Hematopoietic multipotent progenitor cell (in vitro differentiated cells): ENCODE data around the gene PRR16. TPM values are rescaled to one million over a fixed set of nuclear protein-coding genes. Genes with fewer than 3 reads are reported as not detected.
"Not testable (repeated sequence)": the region's sequence is repeated elsewhere in the genome, so short reads cannot be mapped to it uniquely, and the experiment has no call there.

ENCODE experiments used
- DNase-seq, 3 donors: peaks; one replicate each; pipeline ENCODE4 v3.0.0-alpha.2; 2011 to 2015; ENCODE audit warnings: low read depth in 2 of 3, low spot score in 2 of 3
- small RNA-seq: library from RNA; depleted of rRNA; stranded (forward); fragments of <200 nt; gene quantifications from one replicate; pipeline ENCODE3, GENCODE V24; 2012
- total RNA-seq: library from RNA; depleted of rRNA; stranded (reverse); fragments of >200 nt; gene quantifications from one replicate; pipeline ENCODE4 v1.2.3, GENCODE V29; 2012

PRR16 gene
- total RNA-seq, 1 donor, result 0.81 TPM

GRCh38 chr5:120702817-120703538, 238.9 kb downstream of the PRR16 start:
- not testable (repeated sequence) for DNase-seq

- no peak for DNase-seq
These were observed 240.0 kb downstream of the PRR16 start for GRCh38 chr5:120703918-120704587.

- DNase-seq, result no peak
These were observed 242.8 kb downstream of the PRR16 start for GRCh38 chr5:120706877-120707276.

- DNase-seq, result no peak
These were observed 253.3 kb downstream of the PRR16 start for GRCh38 chr5:120717381-120717780.

DNA sequence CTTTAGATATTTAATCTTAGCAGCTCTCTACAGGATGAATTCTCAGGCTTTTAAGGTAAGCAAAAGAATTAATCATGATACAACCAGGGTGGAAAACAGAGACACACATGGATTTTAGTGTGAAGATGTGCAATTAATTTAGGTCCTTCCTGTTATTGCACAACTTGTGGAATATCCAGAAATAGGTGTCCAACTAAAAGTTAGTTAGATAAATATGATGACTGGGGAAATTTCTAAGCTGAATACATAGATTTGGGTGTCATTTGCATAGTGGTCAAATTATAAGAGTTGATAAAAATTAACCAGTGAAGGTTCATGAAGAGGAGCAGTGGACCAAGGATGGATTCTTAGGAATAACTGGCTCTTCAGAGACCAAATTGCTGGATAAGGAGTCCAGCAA, 266.1 kb downstream of the PRR16 start:
- DNase-seq, result no peak

GRCh38 chr5:120734033-120734432, 269.9 kb downstream of the PRR16 start:
- DNase-seq, result no peak

DNA sequence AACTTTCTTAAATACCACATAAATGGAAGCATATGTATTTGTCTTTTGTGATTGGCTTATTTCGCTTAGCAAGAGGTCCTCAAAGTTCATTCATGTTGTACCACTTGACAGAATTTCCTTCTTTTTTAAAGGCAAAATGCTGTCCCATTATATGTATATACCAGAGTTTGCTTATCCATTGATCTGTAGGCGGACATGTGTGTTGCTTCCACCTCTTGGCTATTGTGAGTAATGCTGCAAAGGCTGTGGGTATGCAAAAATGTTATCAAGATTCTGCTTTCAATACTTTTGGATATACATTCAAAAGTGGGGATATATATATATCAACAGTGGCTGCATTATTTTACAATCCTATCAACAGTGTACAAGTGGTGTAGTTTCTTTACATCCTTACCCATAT, 271.0 kb downstream of the PRR16 start:
- no peak for DNase-seq

Small RNAs within 50 kb of the gene (small RNA-seq; reads per million reads assigned to genes)
- not detected for gene PRELID3BP8
- gene RNU4-69P, result not detected
